CD4-positive, alpha-beta T cell treated with Interferon alpha-2 for 1 hour (primary cell): ENCODE results near the gene TVP23A.
A peak's percentile ranks its signal among the peaks of the same experiment; 100 is the strongest.
"Not testable (repeated sequence)": the region's sequence is repeated elsewhere in the genome, so short reads cannot be mapped to it uniquely, and the experiment has no call there.

Experiments
- DNase-seq, 2 donors: peaks; one replicate each; pipeline ENCODE4 v3.0.0-alpha.2; 2020 to 2022

TVP23A gene

DNA sequence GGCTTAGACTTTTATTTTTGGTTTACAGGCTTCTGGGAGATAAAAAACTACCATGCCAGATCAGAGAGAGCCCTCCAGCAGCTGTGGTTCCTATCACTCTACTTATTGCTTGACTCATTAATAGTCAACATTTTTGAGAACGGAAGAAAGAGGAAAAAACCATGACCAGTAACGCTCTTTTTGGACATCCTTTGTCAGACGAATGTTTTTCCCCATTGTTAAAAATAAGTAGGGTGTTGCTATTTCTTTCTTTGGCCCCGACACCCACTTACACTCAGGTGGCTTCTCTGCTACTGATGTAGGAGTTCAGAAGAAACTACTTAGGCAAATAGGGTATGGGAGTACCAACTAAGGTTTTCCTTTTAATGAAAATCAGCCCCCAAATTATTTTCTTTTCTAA lies 27.5 kb downstream of the TVP23A start:
- no peak for DNase-seq

DNA sequence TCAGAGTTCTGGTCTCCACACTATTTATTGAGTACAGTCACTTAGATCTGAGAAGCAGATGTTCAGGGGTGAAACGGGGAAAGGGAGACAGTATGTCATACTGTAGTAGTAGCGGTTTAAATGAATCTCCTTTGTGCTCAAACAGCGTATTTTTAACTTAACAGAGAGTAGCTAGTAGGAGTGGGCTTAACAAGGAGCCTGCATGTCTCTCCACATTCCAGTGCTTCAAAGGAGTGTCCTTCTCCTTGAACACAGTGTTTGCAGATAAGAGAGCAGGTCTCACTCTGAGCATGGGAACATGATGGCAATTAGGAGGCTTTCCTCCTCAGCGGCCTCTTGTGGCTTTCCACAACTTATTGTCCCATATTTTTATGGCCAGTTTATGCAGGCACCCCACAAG lies 30.0 kb downstream of the TVP23A start:
- not testable (repeated sequence) for DNase-seq

DNA sequence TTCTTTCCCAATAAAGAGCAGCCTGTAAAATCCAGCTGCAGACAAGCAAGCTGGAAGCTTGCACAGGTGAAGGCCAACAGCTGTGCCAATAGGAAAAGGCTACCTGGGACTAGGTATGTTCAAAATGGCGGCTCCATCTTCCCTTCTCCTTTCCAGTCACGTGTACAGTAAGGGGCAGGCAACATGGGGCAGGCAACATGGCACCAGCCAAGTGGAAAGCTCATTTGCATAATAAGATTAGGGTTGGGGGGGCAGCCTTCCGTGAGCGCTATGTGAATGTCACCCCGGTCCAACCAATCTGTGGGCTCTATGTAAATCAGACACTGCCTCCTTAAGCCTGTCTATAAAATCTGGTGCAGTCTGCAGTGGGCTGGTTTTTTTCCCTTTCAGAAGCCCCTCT lies 31.3 kb downstream of the TVP23A start:
- peak in 1 of 2 donors; percentile 15 for DNase-seq

DNA sequence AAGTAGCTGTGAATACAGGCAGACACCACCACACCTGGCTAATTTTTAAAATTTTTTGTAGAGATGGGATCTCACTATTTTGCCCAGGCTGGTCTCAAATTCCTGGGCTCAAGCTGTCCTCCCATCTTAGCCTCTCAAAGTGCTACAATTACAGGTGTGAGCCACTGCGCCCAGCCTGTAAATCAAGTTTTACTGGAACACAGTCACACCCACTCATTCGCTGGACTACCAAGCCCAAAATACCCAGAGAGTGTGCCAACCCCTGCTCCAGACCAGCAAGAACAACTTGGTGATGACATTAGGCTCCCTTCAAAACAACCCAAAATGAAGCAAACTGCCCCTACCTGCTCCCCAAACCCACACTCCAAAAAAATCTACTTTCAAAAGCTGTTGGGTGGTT lies 36.0 kb downstream of the TVP23A start:
- DNase-seq: no peak

DNA sequence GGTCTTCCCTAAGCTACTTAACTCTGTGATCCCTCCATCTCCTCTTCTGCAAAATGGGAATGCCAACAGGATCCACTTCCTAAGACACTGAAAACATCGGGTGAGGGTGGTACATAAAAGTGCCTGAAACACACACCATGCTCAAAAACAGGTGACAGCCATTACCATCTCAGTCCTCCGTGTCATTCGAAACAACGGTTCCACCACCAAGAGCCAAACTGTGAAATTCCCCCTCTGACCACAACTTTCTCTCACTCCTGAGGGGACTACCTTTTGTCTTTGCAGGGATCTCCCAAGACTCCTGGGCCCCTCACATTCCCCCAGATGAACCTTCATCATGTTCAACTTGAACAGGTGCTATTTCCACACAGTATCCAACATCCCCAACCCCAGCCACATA lies 38.0 kb downstream of the TVP23A start:
- no peak for DNase-seq

DNA sequence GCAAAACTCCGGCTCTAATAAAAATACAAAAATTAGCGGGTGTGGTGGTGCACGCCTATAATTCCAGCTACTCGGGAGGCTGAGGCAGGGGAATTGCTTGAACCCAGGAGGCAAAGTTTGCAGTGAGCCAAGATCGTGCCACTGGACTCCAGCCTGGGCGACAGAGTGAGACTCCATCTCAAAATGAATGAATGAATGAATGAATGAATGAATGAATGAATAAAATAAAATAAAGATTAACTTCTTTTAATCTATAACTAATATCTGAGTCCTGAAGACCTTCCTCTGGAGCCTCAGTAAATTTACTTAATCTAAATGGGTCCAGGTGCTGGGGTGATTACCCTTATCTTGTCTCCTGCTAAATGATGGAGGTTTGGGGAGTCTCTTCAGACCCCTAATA lies 38.7 kb downstream of the TVP23A start:
- DNase-seq: not testable (repeated sequence)

DNA sequence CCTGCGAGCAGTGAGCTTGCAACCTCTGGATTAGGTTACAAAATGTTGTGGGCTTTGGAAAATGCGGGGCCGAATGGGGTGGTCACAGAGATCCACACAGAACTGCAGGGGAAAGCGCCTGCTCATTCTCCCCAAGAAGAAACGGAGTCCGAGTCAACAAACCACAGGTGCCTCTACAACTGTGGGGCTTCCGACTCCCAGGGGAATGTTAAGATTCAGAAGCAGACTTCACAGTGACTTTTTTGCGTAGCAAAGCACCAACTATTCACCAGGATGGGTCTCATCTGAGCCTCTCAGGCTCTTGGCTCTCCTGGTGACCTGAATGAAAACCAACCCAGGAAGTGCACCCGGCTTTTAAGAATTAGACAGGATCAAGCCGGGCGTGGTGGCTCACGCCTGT lies 41.2 kb downstream of the TVP23A start:
- DNase-seq: no peak

DNA sequence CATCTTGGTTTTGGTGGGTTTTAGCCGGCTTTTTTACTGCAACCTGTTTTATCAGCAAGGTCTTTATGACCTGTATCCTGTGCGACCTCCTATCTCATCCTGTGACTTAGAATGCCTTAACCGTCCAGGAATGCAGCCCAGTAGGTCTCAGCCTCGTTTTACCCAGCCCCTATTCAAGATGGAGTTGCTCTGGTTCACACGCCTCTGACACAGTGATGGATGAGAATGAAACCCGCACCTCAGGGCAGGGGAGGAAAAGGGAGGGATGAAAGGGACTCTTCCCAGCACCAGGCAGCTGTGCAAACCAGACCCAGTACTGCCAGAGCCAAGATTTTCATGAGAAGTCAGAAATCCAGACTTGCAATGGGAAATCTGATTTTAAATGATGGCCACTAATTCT lies 41.7 kb downstream of the TVP23A start:
- DNase-seq: not testable (repeated sequence)

DNA sequence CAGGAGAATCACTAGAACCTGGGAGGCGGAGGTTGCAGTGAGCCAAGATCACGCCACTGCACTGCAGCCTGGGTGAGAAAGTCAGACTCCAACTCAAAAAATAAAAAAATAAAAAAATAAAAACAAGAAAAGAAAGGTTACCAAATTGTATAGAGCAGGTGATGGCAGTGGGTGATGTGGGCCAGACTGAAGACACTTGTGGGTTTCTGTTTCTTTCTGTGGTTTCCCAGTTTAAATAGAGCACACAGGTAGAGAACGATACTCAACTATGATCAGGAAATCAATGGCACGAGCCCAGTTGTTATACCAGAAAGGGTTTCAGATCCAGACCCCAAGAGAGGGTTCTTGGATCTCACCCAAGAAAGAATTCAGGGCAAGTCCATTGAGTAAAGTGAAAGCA lies 42.3 kb downstream of the TVP23A start:
- peak in 1 of 2 donors; percentile 17 for DNase-seq

DNA sequence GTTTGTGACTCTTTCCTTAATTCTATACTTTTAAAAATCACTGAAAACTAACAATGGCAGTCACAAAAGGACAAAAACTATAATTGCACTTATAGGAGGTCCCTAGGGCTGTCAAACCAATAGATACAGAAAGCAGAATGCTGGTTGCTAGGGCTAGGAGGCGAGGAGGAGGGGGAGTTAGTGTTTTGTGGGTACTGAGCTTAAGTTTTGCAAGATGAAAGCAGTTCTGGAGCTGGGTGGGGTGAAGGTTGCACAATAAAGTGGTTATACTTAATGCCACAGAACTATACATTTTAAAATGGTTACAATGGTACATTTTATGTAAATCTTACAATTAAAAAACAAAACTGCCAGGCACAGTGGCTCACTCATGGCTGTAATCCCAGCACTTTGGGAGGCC lies 47.7 kb downstream of the TVP23A start:
- DNase-seq: peak; percentile 9 to 24

DNA sequence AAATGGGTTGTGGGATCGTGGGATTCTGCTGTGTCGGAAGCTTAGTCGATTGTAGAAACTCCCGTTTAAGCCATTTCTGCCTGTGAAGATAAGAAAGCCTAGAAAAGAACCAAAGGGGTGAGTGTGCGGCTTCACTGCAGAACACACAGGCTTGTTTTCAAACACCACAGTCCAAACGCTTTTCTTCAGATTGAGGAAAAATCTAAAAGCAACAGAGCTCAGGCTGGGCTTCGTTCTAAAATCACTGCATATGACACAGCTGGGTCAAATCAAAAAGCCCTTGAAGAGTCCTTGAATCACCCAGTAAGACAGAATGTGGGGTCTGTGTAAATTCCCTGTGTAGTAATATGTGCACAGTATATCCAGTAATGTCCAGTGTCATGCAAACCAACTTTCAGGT lies 49.2 kb downstream of the TVP23A start:
- DNase-seq: no peak

DNA sequence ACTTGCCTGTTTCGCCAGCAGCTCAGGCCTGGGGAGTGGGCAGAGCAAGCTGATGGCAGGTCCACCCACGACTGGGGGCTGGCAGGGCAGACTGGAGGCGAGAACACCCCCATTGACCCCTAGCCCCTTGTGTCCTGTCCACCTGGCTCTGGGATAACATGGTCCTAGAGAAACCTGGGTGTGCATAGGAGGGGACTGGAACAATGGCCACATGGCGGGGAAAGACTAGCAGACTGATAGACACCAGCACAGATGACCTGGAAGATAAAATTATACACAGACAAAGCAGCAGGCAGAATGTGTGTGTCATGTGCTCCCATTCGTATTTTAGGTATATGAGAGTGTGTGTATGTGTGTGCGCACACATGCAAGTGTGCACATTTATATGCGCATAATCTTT lies 51.5 kb downstream of the TVP23A start:
- no peak for DNase-seq

DNA sequence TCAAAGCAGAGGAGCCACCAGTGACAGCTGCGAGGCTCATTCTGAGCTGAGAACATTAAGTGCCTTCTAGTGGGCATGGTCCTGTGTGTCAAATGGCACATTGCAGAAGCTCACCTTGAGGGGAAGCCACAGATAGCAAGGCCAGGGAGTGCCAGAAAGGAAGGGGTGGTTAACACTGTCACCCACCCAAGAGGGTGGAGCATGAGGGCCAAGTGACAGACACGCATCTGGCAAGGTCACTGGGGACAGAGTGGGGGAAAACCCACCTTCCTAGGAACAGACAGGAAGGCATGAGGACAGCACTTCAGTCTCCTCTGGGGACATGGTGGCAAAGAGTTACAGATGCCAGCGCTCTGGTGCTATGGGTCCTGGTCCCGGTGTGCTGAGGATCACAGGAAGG lies 52.8 kb downstream of the TVP23A start:
- DNase-seq: peak; percentile 45 to 51

DNA sequence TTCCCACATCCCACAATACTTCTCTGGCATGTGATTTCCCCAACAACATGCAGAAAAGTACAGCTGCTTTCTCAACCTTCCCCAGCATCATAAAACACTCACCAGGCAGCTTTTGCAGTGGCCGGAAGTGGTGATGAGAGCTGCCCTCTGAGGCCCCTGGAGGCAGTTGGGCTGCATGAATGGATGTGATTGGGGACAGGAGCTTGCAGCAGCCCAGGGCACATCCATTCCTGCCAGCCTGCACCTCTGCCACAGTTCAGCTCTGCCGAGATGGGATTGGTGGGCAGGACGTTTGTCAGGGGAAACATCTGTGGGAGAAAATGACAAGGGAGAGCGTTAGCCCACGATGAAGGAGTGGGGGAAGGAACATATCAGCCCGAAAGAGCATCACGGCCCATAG lies 55.1 kb downstream of the TVP23A start:
- no peak for DNase-seq

DNA sequence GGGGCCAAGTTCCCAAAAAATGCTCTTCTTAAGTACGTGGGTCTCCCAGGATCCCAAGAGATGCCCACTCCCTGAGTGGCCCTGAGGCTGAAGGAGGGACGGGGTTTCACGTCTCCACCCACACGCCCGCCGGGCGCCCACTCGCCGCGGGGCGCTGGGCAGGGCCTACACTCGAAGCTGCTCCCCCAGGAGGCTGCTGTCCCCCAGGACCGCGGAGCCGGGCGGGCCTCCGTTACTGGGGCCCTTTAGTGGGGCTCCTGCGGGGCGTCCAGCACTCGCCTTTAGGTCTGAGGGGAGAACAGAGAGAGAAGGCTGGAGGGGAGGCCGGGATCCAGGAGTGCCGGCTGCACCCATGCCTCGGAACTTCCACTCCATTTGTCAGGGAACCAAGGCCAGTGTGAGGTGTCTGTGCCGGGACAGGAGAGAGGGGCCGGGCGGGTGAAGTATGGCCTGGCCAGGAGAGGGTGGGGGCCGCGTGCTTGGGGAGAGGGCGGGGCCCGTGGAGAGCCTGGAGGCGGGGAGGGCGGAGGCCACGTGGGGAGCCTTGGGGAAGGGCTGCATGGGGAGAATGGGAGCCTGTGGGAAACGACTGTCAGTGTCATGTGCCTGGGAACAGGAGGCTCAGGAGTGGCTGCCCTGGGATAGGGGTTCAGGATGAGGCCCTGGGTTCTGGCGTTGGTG lies 56.1 kb downstream of the TVP23A start:
- DNase-seq: no peak

DNA sequence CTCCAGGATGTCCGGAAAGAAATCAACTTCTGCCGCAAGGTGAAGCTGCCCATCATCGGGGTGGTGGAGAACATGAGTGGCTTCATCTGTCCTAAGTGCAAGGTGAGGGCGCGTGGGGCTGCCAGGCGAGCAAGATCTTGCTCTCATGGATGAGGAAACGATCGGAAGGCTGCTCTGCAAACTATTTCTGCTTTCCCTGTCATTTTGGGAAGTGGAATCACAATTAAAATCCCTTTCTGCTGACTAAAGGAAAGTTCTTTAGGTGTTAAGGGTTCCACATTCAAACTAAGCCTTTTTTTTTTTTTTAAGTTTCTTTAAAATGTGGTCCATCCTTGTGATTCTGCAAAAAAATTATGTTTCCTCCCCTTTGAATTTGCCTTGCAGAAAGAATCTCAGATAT lies 57.2 kb downstream of the TVP23A start:
- DNase-seq: no peak

DNA sequence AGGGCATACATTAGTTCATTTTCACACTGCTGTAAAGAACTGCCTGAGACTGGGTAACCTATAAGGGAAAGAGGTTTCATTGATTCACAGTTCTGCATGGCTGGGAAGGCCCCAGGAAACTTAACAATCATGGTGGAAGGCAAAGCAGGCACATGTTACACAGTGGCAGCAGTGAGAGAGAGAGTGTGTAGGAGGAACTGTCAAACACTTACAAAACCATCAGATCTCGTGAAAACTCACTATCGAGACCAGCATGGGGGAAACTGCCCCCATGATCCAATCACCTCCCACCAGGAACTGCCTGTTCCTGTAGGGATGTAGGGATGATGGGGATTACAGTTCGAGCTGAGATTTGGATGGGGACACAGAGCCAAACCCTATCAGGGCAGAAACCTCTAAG lies 57.7 kb downstream of the TVP23A start:
- no peak for DNase-seq

DNA sequence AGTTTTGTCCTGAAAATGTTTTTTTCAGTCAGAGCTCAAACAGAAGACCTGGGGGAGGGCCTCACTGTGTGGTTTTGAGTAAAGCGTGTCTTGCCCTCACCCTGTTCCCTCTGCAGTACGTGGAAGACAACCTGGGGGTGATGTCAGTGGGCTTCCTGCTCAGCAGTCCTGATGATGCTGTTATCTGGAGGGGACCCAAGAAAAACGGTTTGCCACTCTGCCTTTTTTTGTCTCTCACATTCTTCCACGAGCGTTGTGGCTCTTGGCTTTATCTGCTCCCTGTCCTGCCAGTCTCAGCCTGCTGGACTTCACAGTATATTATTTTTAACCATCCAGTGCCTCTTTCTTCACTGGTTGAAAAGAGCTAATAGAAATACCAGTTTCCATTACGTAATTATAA lies 62.0 kb downstream of the TVP23A start:
- DNase-seq: no peak

DNA sequence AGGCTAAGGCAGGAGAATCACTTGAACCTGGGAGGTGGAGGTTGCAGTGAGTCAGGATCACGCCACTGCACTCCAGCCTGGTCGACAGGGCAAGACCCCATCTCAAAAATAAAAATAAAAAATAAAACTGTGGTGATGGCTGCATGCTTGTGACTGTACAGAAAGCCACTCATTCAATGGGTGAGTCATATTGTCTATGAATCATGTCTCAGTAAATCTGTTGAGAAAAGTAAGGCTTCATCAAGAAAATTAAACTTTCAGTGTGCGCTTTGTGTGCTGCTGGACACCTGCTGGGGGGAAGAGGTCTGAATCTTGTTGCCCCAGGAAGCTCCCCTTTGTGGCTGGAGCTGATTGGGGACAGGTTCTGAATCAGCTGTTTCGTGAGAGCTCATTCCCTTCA lies 63.7 kb downstream of the TVP23A start:
- no peak for DNase-seq

DNA sequence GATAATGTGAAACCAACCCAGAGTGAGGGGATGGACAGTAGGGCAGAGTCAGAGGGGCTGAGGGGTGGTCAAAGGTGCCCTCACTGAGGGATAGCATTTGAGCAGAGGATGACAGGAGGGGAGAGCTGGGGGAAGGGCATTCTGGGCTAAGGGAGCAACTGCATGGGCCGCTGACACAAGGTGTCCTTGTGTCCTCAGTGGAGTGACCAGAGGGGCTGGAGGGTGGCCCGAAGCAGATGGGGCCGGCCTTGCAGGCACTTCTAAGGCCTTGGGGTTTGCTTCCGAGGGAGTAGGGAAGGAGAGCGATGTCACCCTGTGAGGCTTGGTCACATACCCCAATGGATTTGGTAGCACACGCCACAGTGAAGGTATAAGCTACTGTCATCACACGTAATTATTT lies 64.9 kb downstream of the TVP23A start:
- no peak for DNase-seq

DNA sequence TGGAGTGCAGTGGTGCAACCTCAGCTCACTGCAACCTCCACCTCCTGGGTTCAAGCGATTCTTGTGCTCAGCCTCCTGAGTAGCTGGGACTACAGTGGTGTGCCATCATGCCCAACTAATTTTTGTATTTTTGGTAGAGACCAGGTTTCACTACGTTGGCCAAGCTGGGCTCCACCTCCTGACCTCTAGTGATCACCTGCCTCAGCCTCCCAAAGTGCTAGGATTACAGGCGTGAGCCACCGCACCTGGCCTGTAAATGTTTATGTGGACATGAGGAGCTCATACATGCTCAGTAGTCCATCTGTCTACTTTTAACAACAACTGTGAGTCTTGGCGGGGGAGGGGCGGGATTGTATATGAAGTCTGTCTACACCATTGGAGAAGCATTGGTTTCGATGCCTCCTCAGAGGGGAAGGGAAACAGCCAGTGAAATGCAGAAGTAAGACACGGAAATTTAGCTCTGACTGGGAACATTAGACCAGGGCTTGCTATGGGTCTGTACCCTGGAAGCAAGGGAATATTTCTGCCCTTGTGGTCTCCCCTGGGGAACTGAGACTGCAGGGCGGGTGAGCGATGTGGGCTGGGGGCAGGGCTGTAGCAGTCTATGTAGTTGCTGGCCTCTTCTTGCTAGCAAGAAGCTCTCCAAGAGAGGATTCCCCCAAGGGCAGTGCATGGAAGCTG lies 65.6 kb downstream of the TVP23A start:
- peak; percentile 33 to 62 for DNase-seq

DNA sequence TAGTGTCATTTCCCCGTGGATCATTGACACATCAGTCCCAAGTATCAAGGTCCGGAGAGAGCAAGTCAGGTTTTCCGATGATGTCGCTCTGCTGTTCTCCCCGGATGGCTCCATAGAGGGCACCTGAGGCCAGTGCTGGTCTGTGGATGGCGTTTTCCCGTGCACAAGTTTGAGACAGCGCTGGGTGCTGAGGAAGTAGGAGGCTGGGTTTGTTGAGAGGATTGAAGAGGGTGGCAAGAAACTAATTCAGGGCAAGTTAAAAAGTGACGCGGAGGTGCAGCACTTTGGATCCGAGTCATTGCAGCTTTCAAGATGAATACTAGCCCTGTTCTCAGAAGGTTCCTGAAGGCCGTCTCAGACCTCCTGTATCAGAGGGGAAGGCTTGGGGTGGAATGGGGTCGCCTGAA lies 67.3 kb downstream of the TVP23A start:
- no peak for DNase-seq

DNA sequence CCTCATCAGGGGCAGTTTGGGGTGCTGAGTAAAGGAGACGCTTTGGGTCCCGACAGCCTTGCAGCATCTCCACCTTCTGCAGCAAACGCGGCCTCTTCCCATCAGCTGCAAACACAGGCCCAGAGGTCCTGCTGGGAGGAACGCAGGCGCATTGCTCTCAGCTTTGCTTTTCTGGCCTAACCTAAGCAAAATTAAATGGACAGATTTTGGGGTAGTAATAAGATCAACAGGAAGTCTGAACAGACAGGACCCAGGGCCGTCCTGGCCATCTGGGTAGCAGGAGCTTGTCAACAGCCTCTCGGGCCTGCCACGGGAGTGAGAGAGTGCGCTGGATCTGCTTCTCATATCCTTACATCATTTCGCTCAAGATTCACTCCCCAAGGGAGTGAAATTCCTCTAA lies 67.8 kb downstream of the TVP23A start:
- DNase-seq: no peak

DNA sequence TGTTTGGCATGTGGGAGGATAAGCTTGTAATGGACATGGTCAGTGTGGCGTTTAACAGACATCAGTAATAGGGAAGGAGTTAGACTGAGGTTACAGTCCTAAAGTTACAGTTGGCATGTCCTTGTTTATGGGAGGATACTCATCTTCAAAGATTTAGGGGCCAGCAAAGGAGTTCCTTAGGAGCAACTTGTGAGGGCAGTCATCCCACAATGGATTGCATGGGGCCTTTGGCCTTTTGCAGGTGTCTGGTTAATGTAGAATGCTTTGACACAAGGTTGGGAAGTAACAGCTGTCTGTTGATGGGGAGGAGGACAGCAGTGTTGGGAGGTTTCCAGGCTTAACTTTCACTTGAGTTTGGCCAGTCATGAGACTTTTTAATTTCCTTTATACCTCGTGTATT lies 72.8 kb downstream of the TVP23A start:
- DNase-seq: no peak
